GM19239 (cell line): ENCODE measurements around the gene CXCR6.
"Not testable (repeated sequence)": the region's sequence is repeated elsewhere in the genome, so short reads cannot be mapped to it uniquely, and the experiment has no call there.

ENCODE experiments used
- DNase-seq: peaks from one replicate; pipeline ENCODE4 v3.0.0; 2011; ENCODE audit warnings: low spot score; ENCODE audit not compliant: insufficient read length
- FAIRE-seq: peaks from 2 replicates; lab custom pipeline; 2011; peaks lifted over from hg19 to GRCh38; lab: Jason Lieb, UNC

The CXCR6 gene

DNA sequence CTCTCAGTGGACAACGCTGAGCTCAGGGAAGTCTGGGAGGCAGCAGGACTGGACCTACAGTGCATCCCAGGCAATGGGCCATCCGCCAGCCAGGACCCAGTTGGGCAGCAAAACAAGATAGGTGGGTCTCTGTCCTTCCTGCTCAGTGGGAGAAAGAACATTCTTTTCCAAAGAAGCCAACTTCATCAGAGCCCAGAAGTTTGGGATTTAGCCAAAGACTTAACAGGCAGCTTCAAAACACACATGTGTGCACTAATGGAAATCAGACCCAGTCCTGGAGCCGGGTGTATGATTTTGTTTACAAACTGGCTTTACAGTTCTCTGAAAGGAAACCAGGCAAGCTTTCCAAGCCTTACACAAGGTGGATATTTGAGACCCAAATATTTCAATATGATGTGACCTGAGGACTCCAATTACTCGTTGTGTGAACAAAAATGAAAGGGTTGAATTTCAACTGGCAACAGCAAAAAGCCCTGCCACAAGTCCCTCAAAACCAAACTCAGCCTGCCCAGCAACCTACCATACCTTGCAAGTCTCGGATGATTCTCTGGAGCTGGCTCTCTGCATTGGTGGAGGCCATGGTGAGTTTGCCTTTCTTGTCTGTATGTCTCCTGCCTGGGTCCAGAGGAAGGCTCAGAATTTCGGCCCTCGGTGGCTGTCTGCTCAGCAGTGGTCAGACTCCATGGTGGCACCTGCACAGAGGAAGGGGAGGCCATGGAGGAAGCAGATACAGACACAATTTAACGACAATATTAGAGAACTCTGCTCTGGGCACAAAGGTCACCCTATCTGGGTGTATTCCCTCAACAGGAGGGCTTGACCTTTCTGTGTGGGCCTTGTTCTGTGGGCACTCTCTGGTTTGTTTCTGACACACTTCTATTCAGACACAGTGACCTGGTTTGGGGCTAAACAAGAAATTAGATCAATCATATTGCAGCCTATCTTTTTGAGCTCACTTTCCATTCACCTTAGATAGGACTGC lies 41.4 kb downstream of the CXCR6 start:
- FAIRE-seq = no peak
- DNase-seq = no peak

DNA sequence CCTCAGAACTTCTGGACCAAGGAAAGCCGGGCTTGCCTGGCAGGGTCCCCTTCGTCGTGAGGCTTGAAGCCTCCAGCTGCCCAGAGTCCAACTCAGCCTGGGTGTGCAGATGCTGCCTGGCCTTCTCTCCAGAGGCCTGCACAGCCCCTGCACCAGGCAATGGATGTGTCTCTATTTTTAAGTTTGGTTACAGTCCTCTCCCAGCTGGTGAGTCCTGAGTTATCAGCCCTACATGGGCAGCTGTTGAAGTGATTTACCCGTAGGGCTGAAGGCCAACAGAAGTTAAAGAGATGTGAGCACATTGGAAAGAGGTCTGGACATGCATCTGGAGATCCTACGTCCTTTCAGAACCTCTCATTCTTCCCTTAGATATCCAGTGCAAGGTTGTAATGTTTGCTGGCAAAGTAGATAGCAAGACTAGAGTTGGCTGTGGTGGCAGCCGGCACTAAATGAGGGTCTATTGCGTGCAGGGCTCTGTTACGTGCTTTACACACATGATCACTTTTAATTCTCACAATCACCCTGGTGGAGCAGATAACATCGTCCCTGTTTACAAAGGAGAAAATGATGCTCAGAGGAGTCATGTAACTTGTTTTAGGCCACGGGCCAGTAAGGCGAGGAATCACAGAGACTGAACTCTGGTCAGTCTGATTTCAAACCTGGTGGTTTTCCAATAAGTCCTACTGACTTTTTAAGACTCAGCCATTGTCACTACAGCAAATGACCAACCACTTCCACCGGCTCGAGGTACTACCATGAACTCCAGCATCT lies 42.5 kb downstream of the CXCR6 start:
- FAIRE-seq (no peak), DNase-seq (no peak)

- FAIRE-seq = no peak
- no peak for DNase-seq
These were observed 43.2 kb downstream of the CXCR6 start for GRCh38 chr3:45986303-45986982.

DNA sequence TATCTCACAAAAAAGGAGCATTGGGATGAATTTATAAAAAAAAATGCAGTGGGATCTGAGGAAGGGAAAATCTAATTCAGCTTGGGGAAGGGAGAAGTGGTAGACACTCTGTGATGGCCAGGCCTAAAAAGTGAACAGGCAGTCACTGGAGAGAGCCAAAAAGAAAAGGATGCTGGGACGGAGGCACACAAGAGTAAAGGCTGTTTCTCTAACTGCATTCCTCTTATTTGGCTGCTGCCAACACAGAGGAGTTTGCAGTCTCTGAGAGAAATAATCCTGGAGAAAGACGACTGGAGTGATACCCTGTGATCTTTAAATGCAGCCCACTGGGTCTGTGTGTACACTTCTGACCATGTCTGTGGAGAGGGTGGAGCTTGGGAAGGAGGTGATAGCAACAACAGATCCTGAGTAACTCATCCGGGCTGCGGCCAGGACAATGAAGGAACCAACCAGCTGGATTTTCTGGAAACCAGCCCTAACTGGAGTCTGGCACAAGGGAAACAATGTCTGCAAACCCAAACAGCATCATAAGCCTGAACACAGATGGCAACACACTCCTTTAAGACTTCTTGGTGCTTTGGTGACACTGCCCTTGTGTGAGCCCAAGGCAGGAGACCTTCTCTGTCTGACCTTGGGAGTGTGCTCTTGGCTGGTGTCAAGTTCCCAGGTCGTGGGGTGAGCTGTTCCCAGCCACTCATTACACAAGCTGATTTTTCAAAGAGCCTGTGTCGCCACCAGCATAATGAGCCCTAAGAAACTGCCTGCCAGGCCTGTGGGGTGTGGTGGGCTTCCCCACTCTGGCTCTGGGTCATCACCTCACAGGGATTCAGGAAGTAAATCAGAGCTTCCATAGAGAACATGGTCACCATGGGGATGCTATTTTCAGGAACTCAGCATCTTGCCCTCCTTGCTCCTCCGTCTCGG lies 44.4 kb downstream of the CXCR6 start:
- FAIRE-seq (no peak), DNase-seq (no peak)

GRCh38 chr3:45988362-45988761 lies 45.1 kb downstream of the CXCR6 start:
- FAIRE-seq (no peak), DNase-seq (no peak)

DNA sequence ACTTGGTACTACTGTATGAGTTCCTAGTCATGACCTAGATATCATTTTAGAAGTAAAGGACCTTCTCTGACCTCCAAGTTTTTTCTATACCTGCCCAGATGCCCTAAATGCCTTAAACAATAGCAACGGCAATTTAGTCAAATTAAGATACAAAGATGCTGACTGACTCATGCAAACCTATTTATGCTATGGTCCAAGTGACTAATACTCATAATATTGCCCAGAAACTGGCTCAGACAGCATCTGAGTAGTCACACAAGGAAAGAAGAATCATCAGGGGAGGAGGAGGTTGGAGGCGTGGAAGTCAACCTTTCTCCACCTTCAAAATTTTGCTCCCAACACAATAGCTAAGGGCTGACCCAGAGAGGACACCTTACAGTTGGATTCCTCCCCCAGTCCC lies 45.5 kb downstream of the CXCR6 start:
- no peak for DNase-seq
- no peak for FAIRE-seq

DNA sequence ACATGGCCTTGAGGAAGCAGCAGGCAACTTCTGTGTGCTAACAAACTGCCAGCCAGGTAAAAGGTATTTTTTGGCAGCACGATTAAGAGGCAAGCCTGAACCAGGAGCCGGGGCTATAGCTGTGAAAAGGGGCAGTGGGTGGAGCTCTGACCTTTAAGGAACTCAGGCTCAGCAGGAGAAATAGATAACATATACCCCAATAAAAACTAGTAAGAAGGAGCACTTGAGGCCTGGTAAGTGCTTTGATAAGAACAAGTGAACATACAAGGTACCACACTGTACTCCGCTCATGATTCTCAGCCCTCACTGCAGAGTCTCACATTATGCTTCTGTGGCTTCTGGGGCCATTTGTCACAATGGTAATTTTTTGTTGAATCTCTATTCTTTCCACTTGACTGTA lies 46.9 kb downstream of the CXCR6 start:
- FAIRE-seq = peak; percentile 40

GRCh38 chr3:45991341-45991740 lies 48.1 kb downstream of the CXCR6 start:
- no peak for FAIRE-seq
- DNase-seq = no peak

More for the DNA sequence above, 46.9 kb downstream of the CXCR6 start:
- DNase-seq = no peak

- FAIRE-seq (no peak), DNase-seq (no peak)
These were observed 49.0 kb downstream of the CXCR6 start for GRCh38 chr3:45992133-45992729.

DNA sequence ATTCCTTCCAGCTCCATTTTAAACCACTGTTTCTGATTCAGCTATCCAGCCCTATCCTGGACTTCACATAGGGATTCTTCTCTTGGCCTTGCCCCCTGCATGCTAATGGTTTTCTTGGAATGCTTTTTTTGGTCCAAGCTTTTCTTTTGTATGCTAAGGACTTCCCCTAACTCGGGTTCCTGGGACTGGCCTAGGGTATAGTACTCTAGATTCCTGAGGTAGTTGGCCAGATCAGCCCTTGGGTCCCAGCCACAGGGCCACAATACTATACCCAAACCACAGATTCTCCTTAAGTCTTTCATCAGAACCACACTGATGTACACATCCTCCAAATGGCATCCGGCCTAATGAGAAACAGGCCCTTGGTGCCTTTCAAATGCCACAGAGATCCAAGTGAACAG lies 49.6 kb downstream of the CXCR6 start:
- peak; percentile 14 for FAIRE-seq
- no peak for DNase-seq

- DNase-seq (no peak), FAIRE-seq (peak; percentile 26)
These were observed 50.3 kb downstream of the CXCR6 start for GRCh38 chr3:45993421-45994027.

DNA sequence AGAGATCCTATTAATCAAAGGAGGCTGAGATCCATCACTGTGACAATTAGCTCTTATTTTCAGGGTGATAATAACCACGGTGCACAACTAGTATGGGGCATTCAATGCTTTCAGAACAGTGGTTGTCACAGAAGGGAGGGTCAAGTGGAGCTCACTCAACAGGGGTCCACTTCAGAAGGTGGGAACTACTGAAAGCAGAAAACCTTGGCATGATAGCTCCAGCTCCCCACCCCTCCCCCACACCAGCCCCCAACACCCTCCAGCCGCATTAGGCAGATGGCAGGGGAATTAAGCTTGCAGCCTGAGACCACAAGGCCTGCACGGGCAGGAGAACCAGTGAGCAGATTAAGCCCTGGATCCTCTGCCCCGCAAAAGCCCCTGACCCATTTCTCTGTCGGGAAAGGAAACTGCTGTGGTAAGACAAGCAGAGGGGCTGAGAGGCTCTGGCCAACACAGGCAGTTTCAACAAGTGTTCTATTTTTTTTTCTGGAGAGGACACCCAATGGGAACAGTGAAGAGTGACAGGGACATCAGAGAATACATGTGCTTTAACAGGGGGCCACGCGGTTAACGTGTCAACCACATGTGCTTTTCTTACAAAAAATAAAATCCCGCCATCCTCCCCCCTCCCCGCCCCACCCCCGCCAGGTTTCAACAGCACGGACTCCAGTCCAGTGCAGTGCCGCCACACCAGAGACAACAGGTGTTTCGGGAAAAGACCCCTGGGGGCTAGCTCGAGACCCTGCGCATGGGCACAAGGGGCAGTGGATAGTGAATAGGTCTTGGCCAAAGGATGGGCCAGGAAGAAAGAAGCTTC lies 51.4 kb downstream of the CXCR6 start:
- DNase-seq = peak; percentile 44
- peak; percentile 58 for FAIRE-seq

DNA sequence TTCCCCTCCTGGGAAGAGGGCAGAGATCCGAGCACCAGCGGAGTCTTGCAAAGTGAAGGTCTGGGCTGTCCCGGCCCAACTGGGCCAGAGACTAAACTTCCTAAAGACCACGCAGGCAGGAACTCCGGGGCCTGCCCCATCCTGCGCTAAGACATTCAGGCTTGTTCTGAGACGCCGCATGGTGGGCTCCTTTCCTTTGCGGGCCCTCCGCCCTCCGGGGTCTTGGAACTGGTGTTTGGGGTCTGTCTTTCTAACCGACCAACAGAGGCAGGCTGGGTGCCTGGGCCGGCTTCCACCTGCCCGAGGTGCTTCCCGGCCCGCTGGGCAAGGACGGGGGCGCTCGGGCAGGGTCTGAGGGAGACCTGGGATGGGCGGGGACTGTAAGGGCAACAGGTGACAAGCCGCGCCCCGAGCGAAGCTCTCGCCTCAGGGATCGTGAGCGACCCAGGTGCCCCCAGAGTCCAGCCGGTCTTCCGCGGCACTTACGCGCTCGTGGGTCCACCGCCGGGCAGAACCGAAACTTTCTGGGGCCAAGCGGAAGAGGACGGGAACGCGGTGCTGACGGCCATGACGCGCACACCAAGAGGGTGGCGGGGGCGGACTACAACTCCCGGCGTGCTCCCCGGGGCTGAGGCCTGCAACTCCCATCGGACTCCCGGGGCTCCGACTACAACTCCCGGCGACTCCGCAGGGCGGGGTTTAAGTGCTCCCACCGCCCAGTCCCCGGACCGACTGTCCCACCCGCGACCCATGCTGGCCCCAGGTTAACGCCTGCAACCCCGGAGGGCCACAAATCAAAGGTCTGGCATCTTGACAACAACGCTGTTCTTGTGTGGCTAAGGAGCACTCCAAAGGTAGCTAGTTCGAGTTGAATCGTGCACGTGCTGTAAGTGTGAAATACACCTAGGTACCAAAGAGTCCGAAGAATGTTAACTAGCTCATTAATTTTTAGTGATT lies 52.2 kb downstream of the CXCR6 start, which contains the start of gene FYCO1:
Gene FYCO1 (minus strand): TSS at position 589 of the 957 bp plus-strand sequence. CDS start 10,914 bp downstream, outside the sequence.
- FAIRE-seq (peak; percentile 80), DNase-seq (peak; percentile 92)

GRCh38 chr3:45997499-45997898 lies 54.2 kb downstream of the CXCR6 start:
- DNase-seq, FAIRE-seq: not testable (repeated sequence)

GRCh38 chr3:45997942-45998341 lies 54.7 kb downstream of the CXCR6 start:
- no peak for FAIRE-seq
- no peak for DNase-seq
